ENCODE measurements around the gene HGFAC. TPM values are rescaled to one million over a fixed set of nuclear protein-coding genes. Genes with fewer than 3 reads are reported as not detected.

HGFAC gene
- total RNA-seq, 4 donors from 2014 or later = 0.38 TPM; not detected in 3

DNA sequence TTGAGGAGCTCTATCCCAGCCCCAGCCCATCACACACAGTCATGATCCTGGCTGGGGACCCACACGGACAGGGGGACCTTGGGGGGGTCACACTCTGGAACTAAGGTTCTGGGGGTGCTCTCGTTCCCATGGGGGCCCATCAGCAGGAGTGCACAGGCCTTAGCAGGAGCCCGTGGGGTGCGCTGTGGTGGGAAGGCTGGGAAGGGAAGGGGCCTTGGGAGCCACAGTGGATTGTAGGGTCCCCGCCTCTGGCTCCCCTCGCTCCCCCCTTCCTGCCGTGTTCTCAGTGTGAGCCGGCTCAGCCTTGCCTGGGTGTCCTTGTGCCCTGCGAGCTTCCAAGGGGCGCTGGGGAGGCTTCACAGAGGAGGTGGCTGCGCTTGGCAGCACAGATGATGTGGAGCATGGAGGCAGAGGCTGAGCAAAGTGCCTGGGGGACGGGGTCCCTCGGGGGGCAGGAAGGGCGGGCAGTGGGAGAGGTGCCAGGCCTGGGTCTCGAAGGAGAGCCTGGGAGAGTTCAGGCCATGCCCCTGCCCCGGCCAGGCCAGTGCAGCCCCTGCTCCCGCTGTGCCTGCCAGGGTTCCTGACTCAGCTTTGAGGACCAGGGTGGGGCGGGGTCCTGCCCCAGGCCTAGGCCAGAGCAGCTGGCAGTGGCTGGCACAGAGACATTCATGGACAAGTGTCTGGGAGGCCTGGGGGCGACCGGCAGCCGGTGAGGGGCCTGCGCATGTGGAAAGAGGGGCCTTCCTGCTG lies 5.5 kb upstream of the HGFAC start:
- H3K4me1 ChIP-seq = peaks cover 21 to 57% (median 28%) of the 10 kb centered on the region in 3 donors
- H3K9me3 ChIP-seq = no peaks in the 10 kb centered on the region
- intact Hi-C loops (cut with DNase I) = no loop called here
- H3K36me3 ChIP-seq = peaks cover 0 to 26% (median 7%) of the 10 kb centered on the region in 3 donors
- 64% methylated on average over 11 of the region's 22 CpGs; no CpG with 5 or more reads in 1 of the 2 donors for WGBS, 2 donors
- H3K27ac ChIP-seq = peak overlapping the region; percentile 62 to 79 (median 76)
- H3K4me3 ChIP-seq = no peak overlapping the region
- DNase-seq = no peak
- no peak for TF ChIP-seq POLR2A (IDR thresholded peaks at IDR 0.05)
- H3K27me3 ChIP-seq = no peaks in the 10 kb centered on the region

DNA sequence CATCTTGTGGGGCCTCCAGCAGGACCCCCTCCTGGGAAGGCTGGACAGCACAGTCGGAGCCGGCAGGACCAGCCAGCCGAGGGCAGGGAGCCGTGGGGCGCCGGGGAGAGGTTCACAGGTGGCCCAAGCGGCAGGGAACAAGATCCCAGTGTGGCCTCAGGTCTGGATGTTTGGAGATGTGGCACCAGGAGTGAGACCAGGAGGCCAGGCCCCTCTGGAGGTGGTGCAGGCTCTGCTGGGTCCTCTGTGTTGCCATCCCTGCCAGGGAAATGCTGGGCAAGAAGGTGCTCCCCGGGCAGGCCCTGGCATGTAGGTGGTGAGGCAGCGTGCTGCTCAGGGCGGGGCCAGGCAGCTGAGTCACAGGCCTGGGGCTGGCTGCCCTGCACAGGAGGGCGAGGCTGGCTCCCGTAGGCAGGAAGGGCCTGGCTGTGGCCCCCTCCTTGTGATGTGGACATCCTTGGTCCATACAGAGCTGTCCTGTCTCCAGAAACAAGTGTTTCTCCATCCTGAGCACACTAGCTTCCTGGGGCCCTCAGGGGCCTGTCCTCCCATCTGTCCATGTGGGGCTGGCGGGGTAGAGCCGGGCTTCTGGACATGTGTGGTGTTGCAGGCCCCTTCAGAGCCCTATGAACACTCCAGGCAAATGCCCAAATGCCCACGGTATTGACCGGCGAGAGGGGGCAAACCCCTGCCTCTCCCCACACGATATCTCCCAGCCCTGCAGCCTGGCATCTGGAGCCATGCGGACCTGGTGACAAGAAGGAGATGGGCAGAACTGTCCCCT lies 4.8 kb upstream of the HGFAC start:
- WGBS, 2 donors = 18 to 83% methylated on average over 1 to 7 of the region's 19 CpGs
- intact Hi-C loops (cut with DNase I) = no loop called here
- H3K27ac ChIP-seq = peak overlapping the region; percentile 62 to 79 (median 76)

DNA sequence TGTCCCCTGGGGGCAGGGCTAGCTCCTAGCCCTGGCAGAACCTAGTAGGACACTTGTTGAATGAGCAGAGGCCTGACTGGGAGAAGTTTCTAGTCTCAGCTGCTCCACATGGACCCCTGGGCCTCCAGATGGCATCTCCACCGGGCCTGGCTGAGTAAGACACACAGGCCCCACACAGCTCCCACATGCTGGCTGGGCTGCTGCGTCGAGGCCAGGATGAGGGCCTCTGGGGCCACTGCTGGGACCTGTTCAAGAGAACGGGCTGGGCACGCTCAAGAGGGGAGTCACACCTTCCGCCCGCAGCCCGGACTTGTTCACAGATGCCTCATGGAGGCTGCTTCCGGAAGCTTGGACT lies 4.2 kb upstream of the HGFAC start:
- H3K27ac ChIP-seq = peak overlapping the region; percentile 62 to 79 (median 74)

More for the DNA sequence above, 4.8 kb upstream of the HGFAC start:
- H3K36me3 ChIP-seq = peaks cover 0 to 18% (median 0%) of the 10 kb centered on the region in 3 donors
- no peak for DNase-seq
- no peaks in the 10 kb centered on the region for H3K27me3 ChIP-seq
- H3K4me3 ChIP-seq = no peak overlapping the region
- peaks cover 21 to 57% (median 28%) of the 10 kb centered on the region in 3 donors for H3K4me1 ChIP-seq
- H3K9me3 ChIP-seq = no peaks in the 10 kb centered on the region
- TF ChIP-seq POLR2A (IDR thresholded peaks at IDR 0.05) = no peak
- TF ChIP-seq, protein P1, sequence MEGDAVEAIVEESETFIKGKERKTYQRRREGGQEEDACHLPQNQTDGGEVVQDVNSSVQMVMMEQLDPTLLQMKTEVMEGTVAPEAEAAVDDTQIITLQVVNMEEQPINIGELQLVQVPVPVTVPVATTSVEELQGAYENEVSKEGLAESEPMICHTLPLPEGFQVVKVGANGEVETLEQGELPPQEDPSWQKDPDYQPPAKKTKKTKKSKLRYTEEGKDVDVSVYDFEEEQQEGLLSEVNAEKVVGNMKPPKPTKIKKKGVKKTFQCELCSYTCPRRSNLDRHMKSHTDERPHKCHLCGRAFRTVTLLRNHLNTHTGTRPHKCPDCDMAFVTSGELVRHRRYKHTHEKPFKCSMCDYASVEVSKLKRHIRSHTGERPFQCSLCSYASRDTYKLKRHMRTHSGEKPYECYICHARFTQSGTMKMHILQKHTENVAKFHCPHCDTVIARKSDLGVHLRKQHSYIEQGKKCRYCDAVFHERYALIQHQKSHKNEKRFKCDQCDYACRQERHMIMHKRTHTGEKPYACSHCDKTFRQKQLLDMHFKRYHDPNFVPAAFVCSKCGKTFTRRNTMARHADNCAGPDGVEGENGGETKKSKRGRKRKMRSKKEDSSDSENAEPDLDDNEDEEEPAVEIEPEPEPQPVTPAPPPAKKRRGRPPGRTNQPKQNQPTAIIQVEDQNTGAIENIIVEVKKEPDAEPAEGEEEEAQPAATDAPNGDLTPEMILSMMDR (IDR thresholded peaks at IDR 0.05) = no peak

DNA sequence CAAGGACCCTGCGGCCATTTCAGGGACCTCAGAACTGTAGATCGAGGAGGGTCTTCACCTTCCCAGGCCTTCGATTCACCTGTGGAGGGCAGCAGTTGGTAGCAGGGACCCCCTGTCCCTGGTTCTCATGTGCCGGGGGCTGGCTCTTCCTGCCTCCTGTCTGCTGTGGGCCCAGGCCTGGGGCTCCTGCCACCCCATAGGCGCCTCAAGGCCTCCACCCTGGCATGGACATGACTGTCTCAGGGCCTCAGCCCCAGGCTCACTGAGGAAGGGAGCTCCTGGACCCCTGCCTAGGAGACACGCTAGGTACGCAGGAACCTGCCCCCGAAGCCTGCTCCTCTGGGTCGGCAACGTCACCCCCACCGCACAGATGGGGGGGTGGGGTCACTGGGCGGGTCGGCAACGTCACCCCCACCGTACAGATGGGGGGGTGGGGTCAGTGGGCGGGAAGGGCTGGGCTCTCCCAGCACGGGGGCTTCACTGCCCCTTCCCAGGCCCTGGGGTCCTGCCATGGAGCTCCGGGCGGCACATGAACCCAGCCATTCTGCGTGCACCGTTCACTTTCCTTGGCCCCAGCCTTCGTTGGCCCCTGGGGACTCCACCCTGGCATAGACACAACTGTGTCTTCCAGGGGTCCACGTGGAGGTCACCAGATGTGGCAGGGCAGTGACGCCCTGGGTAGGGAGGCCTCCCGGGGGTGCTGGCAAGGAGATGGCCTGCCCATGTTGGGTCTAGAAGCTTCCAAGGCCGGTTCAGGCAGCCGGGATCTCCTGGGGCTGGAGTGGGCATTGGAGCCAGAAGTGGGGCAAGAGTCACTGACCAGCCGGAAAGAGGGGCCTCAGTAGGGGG lies 3.5 kb upstream of the HGFAC start:
- peaks cover 23 to 62% (median 29%) of the 10 kb centered on the region in 3 donors for H3K4me1 ChIP-seq
- H3K9me3 ChIP-seq = no peaks in the 10 kb centered on the region
- WGBS, 2 donors = 46 to 62% methylated on average over 6 to 7 of the region's 28 CpGs
- H3K27ac ChIP-seq = peak overlapping the region in 3 of 4 donors; percentile 71 to 79 (median 77)
- H3K27me3 ChIP-seq = no peaks in the 10 kb centered on the region
- no peak for DNase-seq
- H3K4me3 ChIP-seq = no peak overlapping the region
- intact Hi-C loops (cut with DNase I) = no loop called here
- no peak for TF ChIP-seq POLR2A (IDR thresholded peaks at IDR 0.05)
- TF ChIP-seq, protein P1 (IDR thresholded peaks at IDR 0.05) = no peak
- H3K36me3 ChIP-seq = peaks cover 0 to 6% (median 0%) of the 10 kb centered on the region in 3 donors

More for the DNA sequence above, 4.2 kb upstream of the HGFAC start:
- TF ChIP-seq, protein P1 (IDR thresholded peaks at IDR 0.05) = peak in 1 of 6 experiments; percentile 2
- TF ChIP-seq POLR2A (IDR thresholded peaks at IDR 0.05) = no peak
- 40 to 83% methylated on average over 1 of the region's 9 CpGs for WGBS, 2 donors
- Histone ChIP-seq H3K27me3 (no peaks in the 10 kb centered on the region), H3K9me3 (no peaks in the 10 kb centered on the region), H3K4me1 (peaks cover 21 to 57% (median 28%) of the 10 kb centered on the region in 3 donors), H3K36me3 (peaks cover 0 to 12% (median 0%) of the 10 kb centered on the region in 3 donors), H3K4me3 (no peak overlapping the region)
- DNase-seq = no peak
- intact Hi-C loops (cut with DNase I) = no loop called here

DNA sequence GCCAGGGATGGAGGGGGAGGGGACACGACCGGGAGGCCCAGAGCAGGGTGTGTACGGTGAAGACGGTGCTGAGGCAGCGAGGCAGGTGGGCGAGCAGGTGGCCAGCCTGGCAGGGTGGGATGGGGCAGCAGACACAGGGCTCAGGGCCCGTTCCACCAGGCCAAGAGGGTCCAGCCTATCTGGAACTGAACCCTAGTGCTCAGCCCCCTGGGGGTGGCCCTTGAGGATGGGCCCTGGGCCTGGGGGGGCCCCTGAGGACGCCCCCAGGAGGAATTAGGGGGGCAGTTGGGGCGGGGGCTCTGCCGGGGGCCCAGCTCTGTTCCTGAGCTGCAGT lies 3.0 kb upstream of the HGFAC start:
- TF ChIP-seq, protein P1 (IDR thresholded peaks at IDR 0.05) = no peak
- TF ChIP-seq POLR2A (IDR thresholded peaks at IDR 0.05) = no peak
- H3K4me1 ChIP-seq = peaks cover 24 to 68% (median 34%) of the 10 kb centered on the region in 3 donors
- DNase-seq = no peak

More for the DNA sequence above, 3.0 kb upstream of the HGFAC start:
- Histone ChIP-seq H3K4me3 (no peak overlapping the region), H3K27me3 (peaks cover 0 to 2% (median 0%) of the 10 kb centered on the region in 4 donors), H3K36me3 (no peaks in the 10 kb centered on the region), H3K27ac (no peak overlapping the region), H3K9me3 (no peaks in the 10 kb centered on the region)
- intact Hi-C loops (cut with DNase I) = no loop called here
- 62 to 72% methylated on average over 7 to 8 of the region's 10 CpGs for WGBS, 2 donors

Data from esophagus squamous epithelium (tissue), 5 donors.